GM12874 (cell line): Measurements from ENCODE around the gene CELSR1.

ENCODE experiments used
- CTCF ChIP-seq: IDR thresholded peaks from 2 replicates; pipeline ENCODE4 v1.5.1; 2011; ENCODE audit warnings: low read depth, mild to moderate bottlenecking, control low read depth, low read length, moderate library complexity; ENCODE audit not compliant: insufficient read depth

The CELSR1 gene

GRCh38 chr22:46428602-46429324 is 108.7 kb downstream of the CELSR1 start:
- no peak for TF ChIP-seq CTCF

- no peak for TF ChIP-seq CTCF
Observed at GRCh38 chr22:46428171-46428570, 109.2 kb downstream of the CELSR1 start.

- TF ChIP-seq CTCF = no peak
Observed at GRCh38 chr22:46425016-46425415, 112.4 kb downstream of the CELSR1 start.

GRCh38 chr22:46424496-46424895 is 112.9 kb downstream of the CELSR1 start:
- no peak for TF ChIP-seq CTCF

DNA sequence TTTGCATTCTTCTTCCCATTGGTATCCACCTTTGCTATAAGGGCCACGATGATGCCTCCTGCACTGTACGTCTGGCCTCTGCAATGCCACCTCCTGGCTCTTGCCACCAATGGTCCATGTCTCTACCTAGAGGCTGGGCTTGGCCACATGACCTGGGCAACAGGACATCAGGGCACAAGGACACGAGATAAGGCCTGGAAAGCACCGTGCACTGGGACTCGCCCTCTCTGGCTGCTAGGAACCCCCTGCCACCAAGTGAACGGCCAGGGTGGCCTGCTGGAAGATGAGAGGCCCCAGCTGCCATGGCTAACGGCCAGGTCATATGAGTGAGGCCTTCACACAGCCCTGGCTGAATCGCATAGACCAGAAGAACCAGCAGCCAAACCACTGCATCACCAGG is 114.5 kb downstream of the CELSR1 start:
- no peak for TF ChIP-seq CTCF

DNA sequence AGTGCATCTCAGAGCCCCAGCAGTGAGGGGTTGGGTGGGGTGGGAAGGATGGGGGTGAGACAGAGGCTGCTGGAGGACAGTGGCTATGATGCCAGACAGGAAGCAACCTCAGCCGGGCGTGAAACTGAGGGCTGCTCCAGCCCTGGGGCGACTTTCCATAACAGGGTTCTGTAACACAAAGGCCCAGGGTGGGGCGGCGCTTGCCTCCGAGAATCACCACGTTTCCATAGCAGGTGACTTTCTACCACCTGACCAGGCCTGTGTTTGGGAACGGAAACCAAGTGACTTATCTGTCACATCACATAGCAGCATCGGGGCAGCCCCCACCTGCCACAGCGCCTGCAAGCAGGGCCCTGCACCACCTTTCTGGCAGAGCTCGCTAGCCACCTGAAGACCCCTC is 116.2 kb downstream of the CELSR1 start:
- no peak for TF ChIP-seq CTCF

DNA sequence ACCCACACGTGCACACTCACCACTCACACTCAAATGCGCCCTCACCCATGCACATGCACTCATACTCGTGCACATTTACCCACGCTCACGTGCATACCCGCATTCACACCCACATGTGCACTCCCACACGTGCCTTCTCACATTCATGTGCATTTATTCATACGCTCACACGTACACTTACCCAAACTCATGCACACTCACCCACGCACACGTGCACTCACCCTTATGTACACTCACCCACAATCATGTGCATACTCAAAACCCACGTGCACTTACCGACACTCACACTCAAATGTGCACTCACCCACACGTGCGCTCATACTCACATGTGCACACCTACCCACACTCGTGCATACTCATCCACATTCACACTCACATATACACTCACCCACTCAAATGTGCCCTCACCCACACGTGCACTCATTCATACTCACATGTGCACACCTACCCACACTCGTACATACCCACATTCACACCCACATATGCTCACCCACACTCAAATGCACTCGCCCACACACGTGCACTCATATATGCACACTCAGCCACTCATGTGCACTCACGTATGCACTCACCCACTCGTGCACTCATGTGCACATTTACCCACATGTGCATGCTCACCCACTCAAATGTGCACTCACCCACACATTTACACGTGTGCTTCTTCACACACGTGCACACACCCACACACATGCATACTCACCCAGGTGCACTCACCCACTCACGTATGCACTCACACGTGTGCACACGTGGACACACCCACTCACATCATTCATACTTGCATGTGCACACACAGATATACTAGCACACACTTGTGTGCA is 117.5 kb downstream of the CELSR1 start:
- TF ChIP-seq CTCF = no peak
